OCI-LY7 (cell line): Measurements from ENCODE around the gene NQO2. TPM values are rescaled to one million over a fixed set of nuclear protein-coding genes. Genes with fewer than 3 reads are reported as not detected.

ENCODE experiments used
- BruUV-seq: library from RNA; stranded (reverse); fragments of 400-500 nt; replicated peaks from 2 replicates; lab custom pipeline; 2021; lab: Mats Ljungman, UMichigan
- CTCF ChIA-PET: fragments of 300-600 bp; sonication (Branson Sonifier 250); formaldehyde crosslinking; loops from one replicate; lab custom pipeline; 2022; ENCODE audit warnings: antibody characterized with exemption; ENCODE audit not compliant: unreplicated experiment; lab: Charles Lee
- POLR2A ChIA-PET: fragments of 300-600 bp; sonication (Branson Sonifier 250); formaldehyde crosslinking; loops from one replicate; lab custom pipeline; 2022; ENCODE audit warnings: antibody characterized with exemption; lab: Charles Lee
- DNase-seq: peaks from one replicate; pipeline ENCODE4 v3.0.0-alpha.2; 2015; ENCODE audit warnings: low spot score
- H2AFZ ChIP-seq: fragments of 200-600 bp; sonication (generic), shearing (Covaris generic); 2 replicates; pipeline ENCODE4 v1.6.1; 2014; ENCODE audit warnings: mild to moderate bottlenecking, antibody characterized with exemption, low read length, moderate library complexity
- H3K27ac ChIP-seq: fragments of 200-600 bp; sonication (generic); 2 replicates; pipeline ENCODE4 v1.5.1; 2014; ENCODE audit warnings: mixed run types, low read depth, mild to moderate bottlenecking, moderate library complexity, low read length, inconsistent platforms; ENCODE audit not compliant: poor library complexity, severe bottlenecking
- H3K36me3 ChIP-seq: fragments of 200-600 bp; sonication (generic); 2 replicates; pipeline ENCODE4 v1.6.1; 2014; ENCODE audit warnings: mild to moderate bottlenecking, antibody characterized with exemption, low read length, moderate library complexity, mixed read lengths; ENCODE audit not compliant: insufficient read depth
- H3K4me1 ChIP-seq: fragments of 200-600 bp; sonication (generic); 2 replicates; pipeline ENCODE4 v1.5.1; 2014; ENCODE audit warnings: mild to moderate bottlenecking, low read length; ENCODE audit not compliant: insufficient read depth, poor library complexity, severe bottlenecking
- H3K4me2 ChIP-seq: fragments of 200-600 bp; sonication (generic); 2 replicates; pipeline ENCODE4 v1.6.1; 2014; ENCODE audit warnings: mild to moderate bottlenecking, low read length
- H3K4me3 ChIP-seq: fragments of 200-600 bp; sonication (generic); 2 replicates; pipeline ENCODE4 v1.5.1; 2014; ENCODE audit warnings: mild to moderate bottlenecking, low read depth, low read length; ENCODE audit not compliant: poor library complexity, severe bottlenecking
- H3K79me2 ChIP-seq: fragments of 200-600 bp; sonication (generic); 2 replicates; pipeline ENCODE4 v1.6.1; 2016; ENCODE audit warnings: low read depth, mild to moderate bottlenecking, low read length, moderate library complexity, mixed read lengths; ENCODE audit not compliant: insufficient read depth
- H3K9me2 ChIP-seq: fragments of 200-600 bp; sonication (generic); 2 replicates; pipeline ENCODE4 v1.6.1; 2016; ENCODE audit warnings: mild to moderate bottlenecking, low read length, mixed read lengths; ENCODE audit not compliant: insufficient read depth
- H3K9me3 ChIP-seq: fragments of 200-600 bp; sonication (generic); 2 replicates; pipeline ENCODE4 v1.6.1; 2014; ENCODE audit warnings: mild to moderate bottlenecking, mixed run types, low read length, mixed read lengths
- H4K20me1 ChIP-seq: fragments of 200-600 bp; sonication (generic); 2 replicates; pipeline ENCODE4 v1.6.1; 2014; ENCODE audit warnings: mild to moderate bottlenecking, antibody characterized with exemption, low read length, moderate library complexity, mixed read lengths; ENCODE audit not compliant: insufficient read depth
- CTCF ChIP-seq: fragments of 200-600 bp; sonication (generic); conservative IDR thresholded peaks from 2 replicates; pipeline ENCODE4 v1.5.1; 2014; ENCODE audit warnings: mild to moderate bottlenecking, antibody characterized with exemption, low read length, moderate library complexity, mixed read lengths
- EZH2phosphoT487 ChIP-seq: fragments of 200-600 bp; sonication (generic); IDR thresholded peaks from 2 replicates; pipeline ENCODE4 v1.6.1; 2018; ENCODE audit warnings: low read depth, borderline replicate concordance, mild to moderate bottlenecking, mixed run types, antibody characterized with exemption, low read length, moderate library complexity, mixed read lengths
- intact Hi-C: fragments of 100-400 bp; cut with micrococcal nuclease; formaldehyde crosslinking; loops from one replicate; pipeline ENCODE4 v1.10.0; 2022; ENCODE audit not compliant: unreplicated experiment
- total RNA-seq, 2 experiments: library from RNA; depleted of rRNA in 1 of 2; stranded (reverse); fragments of >200 nt in 1 of 2; shearing (Covaris generic) in 1 of 2; gene quantifications; 2 replicates each; pipeline ENCODE4 v1.2.3, GENCODE V29; 2014 to 2022

Gene NQO2
- total RNA-seq, 2 experiments from 2014 or later: 8.4 to 9.9 TPM

GRCh38 chr6:2957696-2958330 is 41.9 kb upstream of the NQO2 start:
- ChIA-PET POLR2A (interaction anchor here (0.8 kb wide), 1 partner anchor 11 kb away, joined by 5 read pairs; no protein-coding TSS in a partner anchor), CTCF (no interaction called here)
- no peak overlapping the region for H3K4me2 ChIP-seq
- no peaks in the 10 kb centered on the region for H3K36me3 ChIP-seq
- H3K4me1 ChIP-seq: peaks cover 3% of the 10 kb centered on the region
- H3K27ac ChIP-seq: no peak overlapping the region
- no peaks in the 10 kb centered on the region for H3K9me2 ChIP-seq
- no peak for TF ChIP-seq EZH2phosphoT487
- no peak for TF ChIP-seq CTCF
- no TSS peak for BruUV-seq
- intact Hi-C loops: no loop called here
- H3K9me3 ChIP-seq: no peaks in the 10 kb centered on the region
- no peak overlapping the region for H3K4me3 ChIP-seq
- H3K79me2 ChIP-seq: no peaks in the 10 kb centered on the region
- H4K20me1 ChIP-seq: no peaks in the 10 kb centered on the region
- DNase-seq: no peak
- H2AFZ ChIP-seq: no peak overlapping the region

- Histone ChIP-seq H3K27ac (no peak overlapping the region), H3K9me2 (no peaks in the 10 kb centered on the region), H3K4me2 (no peak overlapping the region), H3K4me3 (no peak overlapping the region), H3K36me3 (no peaks in the 10 kb centered on the region), H3K9me3 (no peaks in the 10 kb centered on the region), H3K4me1 (no peaks in the 10 kb centered on the region), H3K79me2 (no peaks in the 10 kb centered on the region), H4K20me1 (no peaks in the 10 kb centered on the region), H2AFZ (no peak overlapping the region)
- intact Hi-C loops: no loop called here
- no TSS peak for BruUV-seq
- DNase-seq: no peak
- POLR2A ChIA-PET: interaction anchor here (1.2 kb wide), 1 partner anchor 9 kb away, joined by 3 read pairs; no protein-coding TSS in a partner anchor
- TF ChIP-seq CTCF (no peak), EZH2phosphoT487 (no peak)
- CTCF ChIA-PET: no interaction called here
Measured at GRCh38 chr6:2958331-2958711, 41.4 kb upstream of the NQO2 start.

GRCh38 chr6:2958776-2959175 is 40.9 kb upstream of the NQO2 start:
- no peak overlapping the region for H3K27ac ChIP-seq
- no peak overlapping the region for H3K4me3 ChIP-seq
- no peaks in the 10 kb centered on the region for H3K4me1 ChIP-seq
- no peaks in the 10 kb centered on the region for H3K9me2 ChIP-seq
- ChIA-PET POLR2A (interaction anchor here (1.2 kb wide), 1 partner anchor 9 kb away, joined by 3 read pairs; no protein-coding TSS in a partner anchor), CTCF (no interaction called here)
- no peaks in the 10 kb centered on the region for H3K36me3 ChIP-seq
- H2AFZ ChIP-seq: no peak overlapping the region
- no peaks in the 10 kb centered on the region for H3K9me3 ChIP-seq
- H3K79me2 ChIP-seq: no peaks in the 10 kb centered on the region
- no peaks in the 10 kb centered on the region for H4K20me1 ChIP-seq
- intact Hi-C loops: no loop called here
- BruUV-seq: no TSS peak
- TF ChIP-seq CTCF: no peak
- no peak for TF ChIP-seq EZH2phosphoT487
- H3K4me2 ChIP-seq: no peak overlapping the region
- DNase-seq: no peak
